HepG2 (cell line): ENCODE results near the gene INSL6. TPM values are rescaled to one million over a fixed set of nuclear protein-coding genes. Genes with fewer than 3 reads are reported as not detected.

ENCODE experiments used
- PHF5A ChIP-seq: IDR thresholded peaks from one replicate; pipeline ENCODE4 v1.6.1; 2018; ENCODE audit warnings: low read depth, missing genetic modification reagents; ENCODE audit not compliant: unreplicated experiment
- RFX3 ChIP-seq: IDR thresholded peaks from 2 replicates; pipeline ENCODE4 v1.6.1; 2016; ENCODE audit warnings: missing biosample characterization, missing genetic modification reagents
- ZNF776 ChIP-seq: sonication (generic); formaldehyde crosslinking; IDR thresholded peaks from 2 replicates; pipeline ENCODE4 v1.4.0; 2020; ENCODE audit warnings: mild to moderate bottlenecking, missing genetic modification reagents
- polyA plus RNA-seq, 8 experiments: library from polyadenylated mRNA; depleted of rRNA in 3 of 8; stranded (reverse) in 7 of 8; unstranded in 1 of 8; fragments of >200 nt; fragmentation: Illumina TruSeq in 4 of 8; extraction: Trizol in 4 of 8; gene quantifications; 2 replicates each; pipeline versions ENCODE4 v1.2.1 to v1.2.3, GENCODE V29; 2011 to 2016; ENCODE audit warnings: low read depth in 4 of 8, missing spikeins in 1 of 8, mixed read lengths in 1 of 8; ENCODE audit not compliant: insufficient read depth in 1 of 8
- small RNA-seq, 3 experiments: library from RNA; depleted of rRNA; stranded (forward); fragments of <200 nt; gene quantifications; one replicate each; pipeline ENCODE3, GENCODE V24; 2012; ENCODE audit warnings: low read depth in 2 of 3, low replicate concordance in 1 of 3; ENCODE audit not compliant: insufficient read length in 3 of 3, insufficient read depth in 2 of 3
- total RNA-seq, 5 experiments: library from RNA; depleted of rRNA; stranded (reverse); fragments of >200 nt; fragmentation: Illumina TruSeq; extraction: Trizol; gene quantifications; 2 replicates each; pipeline ENCODE4 v1.2.3, GENCODE V29; 2016; ENCODE audit warnings: low read depth in 1 of 5

INSL6 gene
- total and polyA plus RNA-seq, 2 of the 13 experiments (the other 11 are each of a cell fraction or from before 2014, with no cell fraction given), result not detected

DNA sequence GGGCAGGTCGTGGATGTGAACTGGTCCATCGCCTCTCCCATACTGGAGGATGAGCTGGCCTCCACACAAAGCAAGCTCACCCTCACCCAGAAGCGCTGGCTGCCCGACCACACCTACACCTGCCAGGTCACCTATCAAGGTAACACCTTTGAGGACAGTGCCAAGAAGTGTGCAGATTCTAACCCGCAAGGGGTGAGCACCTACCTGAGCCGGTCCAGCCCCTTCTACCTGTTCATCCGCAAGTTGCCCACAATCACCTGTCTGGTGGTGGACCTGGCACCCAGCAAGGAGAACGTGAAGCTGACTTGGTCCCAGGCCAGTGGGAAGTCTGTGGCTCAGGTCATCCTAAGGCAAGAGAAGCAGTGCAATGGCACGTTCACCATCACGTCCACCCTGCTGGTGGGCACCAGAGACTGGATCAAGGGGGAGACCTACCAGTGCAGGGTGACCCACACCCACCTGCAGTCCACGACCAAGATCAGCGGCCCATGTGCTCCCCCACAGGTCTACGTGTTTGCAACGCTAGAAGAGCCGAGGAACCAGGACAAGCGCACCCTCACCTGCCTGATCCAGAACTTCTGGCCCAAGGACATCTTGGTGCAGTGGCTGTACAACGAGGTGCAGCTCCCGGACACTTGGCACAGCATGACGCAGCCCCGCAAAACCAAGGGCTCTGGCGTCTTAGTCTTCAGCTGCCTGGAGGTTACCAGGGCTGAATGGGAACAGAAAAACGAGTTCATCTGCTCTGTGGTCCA is 71.3 kb downstream of the INSL6 start (continued):
- TF ChIP-seq RFX3 (CRISPR knock-in tag) (no peak), PHF5A (CRISPR knock-in tag) (no peak), ZNF776 (CRISPR knock-in tag) (no peak)

Small RNA genes lying within 50 kb of the gene (small RNA-seq; reads per million reads assigned to genes)
- gene AL133547.1, result 0 reads per million in 3 experiments

Other genes starting within 250 kb of the INSL6 start
- 4.1 and 5.8 TPM in 2 replicates for gene JAK2, start 200.4 kb downstream of the INSL6 start, total RNA-seq (2016; rRNA removed; fragmentation: Illumina TruSeq; extraction: Trizol)
- gene JAK2, start 200.4 kb downstream of the INSL6 start, polyA plus RNA-seq (2011; rRNA removed), result 0.97 and 1.1 TPM in 2 replicates
- not detected in 2 replicates for gene INSL4, start 45.8 kb upstream of the INSL6 start, total RNA-seq (2016; rRNA removed; fragmentation: Illumina TruSeq; extraction: Trizol)
- not detected in 2 replicates for gene INSL4, start 45.8 kb upstream of the INSL6 start, polyA plus RNA-seq (2011; rRNA removed)
- gene RLN2, start 119.1 kb upstream of the INSL6 start, total RNA-seq (2016; rRNA removed; fragmentation: Illumina TruSeq; extraction: Trizol), result not detected in 2 replicates
- gene RLN2, start 119.1 kb upstream of the INSL6 start, polyA plus RNA-seq (2011; rRNA removed), result not detected in 2 replicates
- gene RLN1, start 154.2 kb upstream of the INSL6 start, total RNA-seq (2016; rRNA removed; fragmentation: Illumina TruSeq; extraction: Trizol), result not detected in 2 replicates
- not detected in 2 replicates for gene RLN1, start 154.2 kb upstream of the INSL6 start, polyA plus RNA-seq (2011; rRNA removed)